Measurements from ENCODE around the gene PPHLN1.

PPHLN1 gene

GRCh38 chr12:42325653-42326474 lies at the start of gene PPHLN1, which contains the start of gene ZCRB1:
PPHLN1 (plus strand) TSS chr12:42326167; CDS start chr12:42335903, 9,736 bp downstream.
ZCRB1 (minus strand) TSS chr12:42326094; CDS start chr12:42324102, 1,992 bp downstream.
- DNase-seq (ENCODE audit: low spot score), result peak; percentile 85

- no peak for DNase-seq (ENCODE audit: low spot score)
These were observed 48.4 kb upstream of the PPHLN1 start for GRCh38 chr12:42277396-42278127.

- no peak for DNase-seq (ENCODE audit: low spot score)
These were observed 47.8 kb upstream of the PPHLN1 start for GRCh38 chr12:42278128-42278510.

GRCh38 chr12:42281278-42281677 lies 44.7 kb upstream of the PPHLN1 start:
- DNase-seq (ENCODE audit: low spot score), result no peak

- no peak for DNase-seq (ENCODE audit: low spot score)
These were observed 44.1 kb upstream of the PPHLN1 start for GRCh38 chr12:42281844-42282243.

GRCh38 chr12:42282294-42282693 lies 43.7 kb upstream of the PPHLN1 start:
- no peak for DNase-seq (ENCODE audit: low spot score)

- DNase-seq (ENCODE audit: low spot score), result no peak
These were observed 42.2 kb upstream of the PPHLN1 start for GRCh38 chr12:42283739-42284138.

GRCh38 chr12:42284157-42284556 lies 41.8 kb upstream of the PPHLN1 start:
- DNase-seq (ENCODE audit: low spot score), result no peak

- DNase-seq (ENCODE audit: low spot score), result no peak
These were observed 41.1 kb upstream of the PPHLN1 start for GRCh38 chr12:42284876-42285275.

- DNase-seq (ENCODE audit: low spot score), result no peak
These were observed 40.5 kb upstream of the PPHLN1 start for GRCh38 chr12:42285431-42285830.

GRCh38 chr12:42286741-42287140 lies 39.2 kb upstream of the PPHLN1 start:
- DNase-seq (ENCODE audit: low spot score), result no peak

GRCh38 chr12:42288544-42288943 lies 37.4 kb upstream of the PPHLN1 start:
- DNase-seq (ENCODE audit: low spot score), result no peak

GRCh38 chr12:42291680-42292079 lies 34.3 kb upstream of the PPHLN1 start:
- DNase-seq (ENCODE audit: low spot score), result no peak

- no peak for DNase-seq (ENCODE audit: low spot score)
These were observed 29.4 kb upstream of the PPHLN1 start for GRCh38 chr12:42296503-42297109.

GRCh38 chr12:42298887-42299286 lies 27.1 kb upstream of the PPHLN1 start:
- DNase-seq (ENCODE audit: low spot score), result no peak

- no peak for DNase-seq (ENCODE audit: low spot score)
These were observed 26.3 kb upstream of the PPHLN1 start for GRCh38 chr12:42299392-42300308.

- no peak for DNase-seq (ENCODE audit: low spot score)
These were observed 19.7 kb upstream of the PPHLN1 start for GRCh38 chr12:42306297-42306696.

- no peak for DNase-seq (ENCODE audit: low spot score)
These were observed 17.6 kb upstream of the PPHLN1 start for GRCh38 chr12:42308390-42308789.

- DNase-seq (ENCODE audit: low spot score), result no peak
These were observed 16.0 kb upstream of the PPHLN1 start for GRCh38 chr12:42309996-42310395.

GRCh38 chr12:42315108-42315507 lies 10.9 kb upstream of the PPHLN1 start:
- no peak for DNase-seq (ENCODE audit: low spot score)

GRCh38 chr12:42320796-42321195 lies 5.2 kb upstream of the PPHLN1 start:
- DNase-seq (ENCODE audit: low spot score), result no peak

GRCh38 chr12:42322567-42322966 lies 3.4 kb upstream of the PPHLN1 start:
- DNase-seq (ENCODE audit: low spot score), result no peak
